OCI-LY7 (cell line): ENCODE results near the gene SCN3A. TPM values are rescaled to one million over a fixed set of nuclear protein-coding genes. Genes with fewer than 3 reads are reported as not detected.

Experiments
- BruUV-seq: library from RNA; stranded (reverse); fragments of 400-500 nt; replicated peaks from 2 replicates; lab custom pipeline; 2021; lab: Mats Ljungman, UMichigan
- CTCF ChIA-PET: fragments of 300-600 bp; sonication (Branson Sonifier 250); formaldehyde crosslinking; loops from one replicate; lab custom pipeline; 2022; ENCODE audit warnings: antibody characterized with exemption; ENCODE audit not compliant: unreplicated experiment; lab: Charles Lee
- POLR2A ChIA-PET: fragments of 300-600 bp; sonication (Branson Sonifier 250); formaldehyde crosslinking; loops from one replicate; lab custom pipeline; 2022; ENCODE audit warnings: antibody characterized with exemption; lab: Charles Lee
- DNase-seq: peaks from one replicate; pipeline ENCODE4 v3.0.0-alpha.2; 2015; ENCODE audit warnings: low spot score
- H2AFZ ChIP-seq: fragments of 200-600 bp; sonication (generic), shearing (Covaris generic); 2 replicates; pipeline ENCODE4 v1.6.1; 2014; ENCODE audit warnings: mild to moderate bottlenecking, antibody characterized with exemption, low read length, moderate library complexity
- H3K27ac ChIP-seq: fragments of 200-600 bp; sonication (generic); 2 replicates; pipeline ENCODE4 v1.5.1; 2014; ENCODE audit warnings: mixed run types, low read depth, mild to moderate bottlenecking, moderate library complexity, low read length, inconsistent platforms; ENCODE audit not compliant: poor library complexity, severe bottlenecking
- H3K36me3 ChIP-seq: fragments of 200-600 bp; sonication (generic); 2 replicates; pipeline ENCODE4 v1.6.1; 2014; ENCODE audit warnings: mild to moderate bottlenecking, antibody characterized with exemption, low read length, moderate library complexity, mixed read lengths; ENCODE audit not compliant: insufficient read depth
- H3K4me1 ChIP-seq: fragments of 200-600 bp; sonication (generic); 2 replicates; pipeline ENCODE4 v1.5.1; 2014; ENCODE audit warnings: mild to moderate bottlenecking, low read length; ENCODE audit not compliant: insufficient read depth, poor library complexity, severe bottlenecking
- H3K4me2 ChIP-seq: fragments of 200-600 bp; sonication (generic); 2 replicates; pipeline ENCODE4 v1.6.1; 2014; ENCODE audit warnings: mild to moderate bottlenecking, low read length
- H3K4me3 ChIP-seq: fragments of 200-600 bp; sonication (generic); 2 replicates; pipeline ENCODE4 v1.5.1; 2014; ENCODE audit warnings: mild to moderate bottlenecking, low read depth, low read length; ENCODE audit not compliant: poor library complexity, severe bottlenecking
- H3K79me2 ChIP-seq: fragments of 200-600 bp; sonication (generic); 2 replicates; pipeline ENCODE4 v1.6.1; 2016; ENCODE audit warnings: low read depth, mild to moderate bottlenecking, low read length, moderate library complexity, mixed read lengths; ENCODE audit not compliant: insufficient read depth
- H3K9me2 ChIP-seq: fragments of 200-600 bp; sonication (generic); 2 replicates; pipeline ENCODE4 v1.6.1; 2016; ENCODE audit warnings: mild to moderate bottlenecking, low read length, mixed read lengths; ENCODE audit not compliant: insufficient read depth
- H3K9me3 ChIP-seq: fragments of 200-600 bp; sonication (generic); 2 replicates; pipeline ENCODE4 v1.6.1; 2014; ENCODE audit warnings: mild to moderate bottlenecking, mixed run types, low read length, mixed read lengths
- H4K20me1 ChIP-seq: fragments of 200-600 bp; sonication (generic); 2 replicates; pipeline ENCODE4 v1.6.1; 2014; ENCODE audit warnings: mild to moderate bottlenecking, antibody characterized with exemption, low read length, moderate library complexity, mixed read lengths; ENCODE audit not compliant: insufficient read depth
- EZH2phosphoT487 ChIP-seq: fragments of 200-600 bp; sonication (generic); IDR thresholded peaks from 2 replicates; pipeline ENCODE4 v1.6.1; 2018; ENCODE audit warnings: low read depth, borderline replicate concordance, mild to moderate bottlenecking, mixed run types, antibody characterized with exemption, low read length, moderate library complexity, mixed read lengths
- intact Hi-C: fragments of 100-400 bp; cut with micrococcal nuclease; formaldehyde crosslinking; loops from one replicate; pipeline ENCODE4 v1.10.0; 2022; ENCODE audit not compliant: unreplicated experiment
- total RNA-seq, 2 experiments: library from RNA; depleted of rRNA in 1 of 2; stranded (reverse); fragments of >200 nt in 1 of 2; shearing (Covaris generic) in 1 of 2; gene quantifications; 2 replicates each; pipeline ENCODE4 v1.2.3, GENCODE V29; 2014 to 2022
- TF ChIP-seq, protein P1 (sequence below): fragments of 200-600 bp; sonication (generic); conservative IDR thresholded peaks from 2 replicates; pipeline ENCODE4 v1.5.1; 2014; ENCODE audit warnings: mild to moderate bottlenecking, antibody characterized with exemption, low read length, moderate library complexity, mixed read lengths

The SCN3A gene
- total RNA-seq, 2 experiments from 2014 or later = 7.1 to 8.0 TPM

GRCh38 chr2:165157160-165157559 lies 46.7 kb downstream of the SCN3A start:
- Histone ChIP-seq H3K4me1 (no peaks in the 10 kb centered on the region), H4K20me1 (no peaks in the 10 kb centered on the region), H2AFZ (no peak overlapping the region), H3K9me2 (no peaks in the 10 kb centered on the region), H3K79me2 (no peaks in the 10 kb centered on the region), H3K9me3 (no peaks in the 10 kb centered on the region), H3K4me2 (no peak overlapping the region), H3K27ac (no peak overlapping the region), H3K36me3 (peaks cover 11% of the 10 kb centered on the region), H3K4me3 (no peak overlapping the region)
- BruUV-seq = no TSS peak
- CTCF ChIA-PET = no interaction called here
- POLR2A ChIA-PET = interaction anchor here (1.2 kb wide), 1 partner anchor 26 kb away, joined by 3 read pairs; no protein-coding TSS in a partner anchor
- no peak for DNase-seq
- intact Hi-C loops = no loop called here
- no peak for TF ChIP-seq EZH2phosphoT487
- TF ChIP-seq, protein P1, sequence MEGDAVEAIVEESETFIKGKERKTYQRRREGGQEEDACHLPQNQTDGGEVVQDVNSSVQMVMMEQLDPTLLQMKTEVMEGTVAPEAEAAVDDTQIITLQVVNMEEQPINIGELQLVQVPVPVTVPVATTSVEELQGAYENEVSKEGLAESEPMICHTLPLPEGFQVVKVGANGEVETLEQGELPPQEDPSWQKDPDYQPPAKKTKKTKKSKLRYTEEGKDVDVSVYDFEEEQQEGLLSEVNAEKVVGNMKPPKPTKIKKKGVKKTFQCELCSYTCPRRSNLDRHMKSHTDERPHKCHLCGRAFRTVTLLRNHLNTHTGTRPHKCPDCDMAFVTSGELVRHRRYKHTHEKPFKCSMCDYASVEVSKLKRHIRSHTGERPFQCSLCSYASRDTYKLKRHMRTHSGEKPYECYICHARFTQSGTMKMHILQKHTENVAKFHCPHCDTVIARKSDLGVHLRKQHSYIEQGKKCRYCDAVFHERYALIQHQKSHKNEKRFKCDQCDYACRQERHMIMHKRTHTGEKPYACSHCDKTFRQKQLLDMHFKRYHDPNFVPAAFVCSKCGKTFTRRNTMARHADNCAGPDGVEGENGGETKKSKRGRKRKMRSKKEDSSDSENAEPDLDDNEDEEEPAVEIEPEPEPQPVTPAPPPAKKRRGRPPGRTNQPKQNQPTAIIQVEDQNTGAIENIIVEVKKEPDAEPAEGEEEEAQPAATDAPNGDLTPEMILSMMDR = no peak

- Histone ChIP-seq H3K4me3 (no peak overlapping the region), H3K27ac (no peak overlapping the region), H3K9me2 (no peaks in the 10 kb centered on the region), H3K36me3 (peaks cover 7% of the 10 kb centered on the region; the same call in 1 of the 2 replicates), H3K79me2 (no peaks in the 10 kb centered on the region), H2AFZ (no peak overlapping the region), H3K4me2 (no peak overlapping the region), H3K9me3 (no peaks in the 10 kb centered on the region), H3K4me1 (no peaks in the 10 kb centered on the region), H4K20me1 (no peaks in the 10 kb centered on the region)
- POLR2A ChIA-PET = interaction anchor here (1.2 kb wide), 1 partner anchor 36 kb away, joined by 3 read pairs; no protein-coding TSS in a partner anchor
- no peak for DNase-seq
- no peak for TF ChIP-seq EZH2phosphoT487
- TF ChIP-seq, protein P1 = no peak
- CTCF ChIA-PET = no interaction called here
- no TSS peak for BruUV-seq
- intact Hi-C loops = no loop called here
Observed at GRCh38 chr2:165155152-165155551, 48.7 kb downstream of the SCN3A start.

GRCh38 chr2:165149439-165149838 lies 54.4 kb downstream of the SCN3A start:
- BruUV-seq = no TSS peak
- H2AFZ ChIP-seq = no peak overlapping the region
- H3K79me2 ChIP-seq = no peaks in the 10 kb centered on the region
- intact Hi-C loops = no loop called here
- H3K4me3 ChIP-seq = no peak overlapping the region
- H3K36me3 ChIP-seq = 0 out of 2 replicates have a peak, but pooled peaks cover 6% of the 10 kb centered on the region
- H4K20me1 ChIP-seq = no peaks in the 10 kb centered on the region
- peaks cover 3% of the 10 kb centered on the region for H3K4me1 ChIP-seq
- POLR2A ChIA-PET = interaction anchor here (1.0 kb wide), 1 partner anchor 18 kb away, joined by 3 read pairs; no protein-coding TSS in a partner anchor
- CTCF ChIA-PET = no interaction called here
- no peak for DNase-seq
- no peak overlapping the region for H3K4me2 ChIP-seq
- H3K9me2 ChIP-seq = no peaks in the 10 kb centered on the region
- TF ChIP-seq, protein P1 = no peak
- TF ChIP-seq EZH2phosphoT487 = no peak
- no peak overlapping the region for H3K27ac ChIP-seq
- H3K9me3 ChIP-seq = no peaks in the 10 kb centered on the region
